GM18502 (cell line): ENCODE data around the gene HBZ.
"Not testable (repeated sequence)": the region's sequence is repeated elsewhere in the genome, so short reads cannot be mapped to it uniquely, and the experiment has no call there.

Experiments used
- ATAC-seq: cut with Tn5 transposase; IDR thresholded peaks from one replicate; pipeline ENCODE4 v1.9.1; 2021; ENCODE audit warnings: mild to moderate bottlenecking; ENCODE audit not compliant: unreplicated experiment, poor library complexity

The HBZ gene

DNA sequence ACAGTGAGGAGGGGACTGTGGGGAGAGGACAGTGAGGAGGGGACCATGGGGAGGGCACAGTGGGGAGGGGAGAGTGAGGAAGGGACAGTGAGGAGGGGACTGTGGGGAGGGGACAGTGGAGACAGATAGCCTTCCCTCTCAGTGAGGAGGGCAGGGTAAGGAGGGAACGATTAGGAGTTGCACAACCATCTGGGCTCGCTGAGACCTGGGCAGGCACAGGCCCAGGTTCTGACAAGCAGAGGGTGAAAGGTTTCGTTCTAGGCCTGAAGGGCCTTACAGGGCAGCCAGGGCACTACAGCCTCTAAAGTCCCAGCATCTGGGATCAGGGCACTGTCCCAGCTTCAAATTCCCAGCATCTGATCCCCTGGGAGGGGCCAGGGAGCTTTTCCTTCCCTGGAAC is 11.3 kb downstream of the HBZ start:
- not testable (repeated sequence) for ATAC-seq

DNA sequence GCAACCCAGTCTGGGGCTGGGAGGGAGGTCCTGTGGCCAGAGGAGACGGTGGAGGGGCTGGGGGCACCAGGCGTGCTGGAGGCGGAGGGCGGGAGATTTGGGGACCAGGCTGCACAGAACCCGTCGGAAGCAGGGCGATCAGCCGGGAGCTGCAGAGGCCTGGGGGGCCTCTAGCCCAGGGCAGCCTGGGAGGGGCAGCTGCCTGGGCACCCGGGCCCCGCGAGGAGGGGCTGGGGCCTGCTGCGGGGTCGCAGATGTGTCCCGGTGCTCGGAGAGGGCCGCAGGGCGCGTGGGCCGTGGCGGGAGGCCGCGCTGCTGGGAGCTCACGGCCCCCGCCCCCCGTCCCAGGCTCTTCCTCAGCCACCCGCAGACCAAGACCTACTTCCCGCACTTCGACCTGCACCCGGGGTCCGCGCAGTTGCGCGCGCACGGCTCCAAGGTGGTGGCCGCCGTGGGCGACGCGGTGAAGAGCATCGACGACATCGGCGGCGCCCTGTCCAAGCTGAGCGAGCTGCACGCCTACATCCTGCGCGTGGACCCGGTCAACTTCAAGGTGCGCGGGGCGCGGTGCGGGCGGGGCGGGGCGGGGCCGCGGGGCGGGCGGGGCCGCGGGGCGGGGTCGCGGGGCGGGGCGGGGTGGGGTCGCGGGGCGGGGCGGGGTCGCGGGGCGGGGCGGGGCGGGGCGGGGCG is 11.8 kb downstream of the HBZ start:
- not testable (repeated sequence) for ATAC-seq

DNA sequence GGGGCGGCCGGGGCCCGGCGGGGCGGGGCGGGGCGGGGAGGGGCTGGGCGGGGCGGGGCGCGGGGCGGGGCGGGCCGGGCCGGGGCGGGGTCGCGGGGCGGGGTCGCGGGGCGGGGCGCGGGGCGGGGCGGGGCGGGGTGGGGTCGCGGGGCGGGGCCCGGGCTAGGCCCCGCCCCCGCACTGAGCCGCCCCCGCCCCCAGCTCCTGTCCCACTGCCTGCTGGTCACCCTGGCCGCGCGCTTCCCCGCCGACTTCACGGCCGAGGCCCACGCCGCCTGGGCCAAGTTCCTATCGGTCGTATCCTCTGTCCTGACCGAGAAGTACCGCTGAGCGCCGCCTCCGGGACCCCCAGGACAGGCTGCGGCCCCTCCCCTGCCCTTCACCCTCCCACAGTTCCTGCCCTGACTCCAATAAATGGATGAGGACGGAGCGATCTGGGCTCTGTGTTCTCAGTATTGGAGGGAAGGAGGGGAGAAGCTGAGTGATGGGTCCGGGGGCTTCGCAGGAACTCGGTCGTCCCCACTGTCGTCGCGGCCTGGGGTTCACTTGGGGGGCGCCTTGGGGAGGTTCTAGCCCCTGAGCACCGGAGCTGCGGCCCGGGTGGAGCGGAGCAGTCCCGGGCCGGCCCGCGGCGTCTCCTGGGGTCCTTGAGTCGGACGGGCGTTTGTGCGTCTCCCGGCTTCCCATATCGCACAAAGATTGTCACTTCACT is 12.5 kb downstream of the HBZ start:
- ATAC-seq: no peak

DNA sequence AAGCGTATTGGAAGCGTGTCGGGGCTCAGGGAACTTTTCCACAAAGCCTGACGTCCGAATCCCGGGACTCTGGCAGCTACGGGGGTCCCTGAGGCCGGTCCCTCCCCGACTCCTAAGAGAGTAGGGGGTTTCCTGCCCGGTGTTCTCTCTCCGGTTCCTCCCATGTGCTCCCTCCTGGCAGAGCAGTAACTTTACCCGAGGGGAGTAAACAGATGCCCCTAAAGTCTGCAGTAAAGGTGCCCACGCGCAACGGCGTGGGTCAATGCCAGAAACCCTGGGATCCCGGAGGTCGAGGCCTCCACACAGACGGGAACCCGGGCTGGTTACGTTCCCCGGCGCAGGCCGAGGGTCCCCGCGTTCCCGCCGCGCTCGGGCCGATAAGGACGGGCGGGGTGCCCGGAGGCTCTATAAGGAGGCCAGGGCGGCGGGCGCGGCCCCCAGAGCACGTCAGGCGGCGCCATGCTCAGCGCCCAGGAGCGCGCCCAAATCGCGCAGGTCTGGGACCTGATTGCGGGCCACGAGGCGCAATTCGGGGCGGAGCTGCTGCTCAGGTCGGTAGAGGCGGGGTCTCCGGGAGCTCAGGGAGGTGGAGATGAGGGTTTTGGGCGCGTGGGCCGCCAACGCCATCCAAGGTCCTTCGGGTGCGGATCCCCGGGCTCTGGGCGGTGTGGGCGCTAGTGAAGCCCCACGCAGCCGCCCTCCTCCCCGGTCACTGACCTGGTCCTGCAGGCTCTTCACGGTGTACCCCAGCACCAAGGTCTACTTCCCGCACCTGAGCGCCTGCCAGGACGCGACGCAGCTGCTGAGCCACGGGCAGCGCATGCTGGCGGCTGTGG is 13.3 kb downstream of the HBZ start, which contains the start of gene HBM:
HBM (plus strand) TSS at position 440 of the 836 bp plus-strand sequence; CDS start at position 460, 20 bp downstream.
- no peak for ATAC-seq

DNA sequence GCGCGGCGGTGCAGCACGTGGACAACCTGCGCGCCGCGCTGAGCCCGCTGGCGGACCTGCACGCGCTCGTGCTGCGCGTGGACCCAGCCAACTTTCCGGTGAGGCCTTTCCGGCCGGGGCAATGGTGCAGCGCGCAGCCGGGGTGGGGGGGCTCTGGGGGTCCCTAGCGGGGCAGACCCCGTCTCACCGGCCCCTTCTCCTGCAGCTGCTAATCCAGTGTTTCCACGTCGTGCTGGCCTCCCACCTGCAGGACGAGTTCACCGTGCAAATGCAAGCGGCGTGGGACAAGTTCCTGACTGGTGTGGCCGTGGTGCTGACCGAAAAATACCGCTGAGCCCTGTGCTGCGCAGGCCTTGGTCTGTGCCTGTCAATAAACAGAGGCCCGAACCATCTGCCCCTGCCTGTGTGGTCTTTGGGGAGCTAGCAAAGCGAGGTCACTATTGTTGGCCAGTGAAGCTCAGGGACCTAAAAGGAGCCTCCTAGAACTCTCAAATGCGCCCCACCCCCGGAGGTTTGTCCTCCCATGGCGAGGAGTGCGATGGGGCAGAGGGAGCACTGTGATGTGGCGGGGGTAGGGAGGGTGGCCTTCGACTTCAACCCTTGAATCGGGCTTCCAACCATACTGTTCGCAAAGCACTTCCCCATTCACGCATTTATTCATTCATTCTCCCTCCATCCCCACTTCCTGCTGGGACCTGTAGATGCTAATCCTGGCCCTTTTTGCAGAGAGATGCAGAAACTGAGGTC is 14.1 kb downstream of the HBZ start:
- ATAC-seq: no peak

DNA sequence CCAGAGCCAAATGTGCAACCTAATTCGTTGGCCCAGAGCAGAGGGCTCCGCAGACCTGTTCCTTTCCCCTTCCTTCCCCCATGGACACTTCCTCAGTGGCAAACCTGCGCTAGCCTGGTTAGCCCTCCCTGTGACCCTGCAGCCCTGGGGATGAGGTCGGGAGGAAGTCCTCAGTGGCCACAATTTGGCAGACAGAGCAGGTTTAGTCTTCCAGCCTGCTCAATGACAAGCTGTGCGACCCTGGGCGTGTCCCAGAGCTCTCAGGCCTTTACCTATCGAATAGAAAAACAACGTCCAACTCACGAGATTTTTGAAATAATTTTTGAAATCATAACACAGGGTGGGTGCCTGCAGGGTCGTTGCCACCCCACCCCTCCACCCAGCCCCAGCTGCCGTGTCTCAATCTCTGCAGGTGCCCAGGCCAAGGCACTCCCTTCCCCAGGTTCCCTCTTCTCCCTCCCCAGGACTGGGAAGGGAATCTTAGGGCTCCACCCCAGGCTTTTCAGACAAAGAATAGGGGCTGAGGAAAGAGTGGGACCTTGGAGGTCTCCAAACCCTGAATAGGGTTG is 14.8 kb downstream of the HBZ start:
- no peak for ATAC-seq

DNA sequence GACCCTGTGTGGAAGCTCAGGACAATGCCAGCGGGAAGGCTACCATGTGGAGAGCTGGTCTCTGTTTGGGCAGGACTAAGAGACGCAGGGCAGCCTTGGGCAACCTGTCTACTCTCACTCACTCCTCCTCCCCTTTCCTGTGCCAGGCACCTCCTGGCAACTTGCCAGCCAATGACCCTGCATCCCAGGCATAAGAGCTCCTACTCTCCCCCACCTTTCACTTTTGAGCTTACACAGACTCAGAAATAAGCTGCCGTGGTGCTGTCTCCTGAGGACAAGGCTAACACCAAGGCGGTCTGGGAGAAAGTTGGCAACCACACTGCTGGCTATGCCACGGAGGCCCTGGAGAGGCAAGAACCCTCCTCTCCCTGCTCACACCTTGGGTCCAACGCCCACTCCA is 16.0 kb downstream of the HBZ start:
- ATAC-seq: no peak

DNA sequence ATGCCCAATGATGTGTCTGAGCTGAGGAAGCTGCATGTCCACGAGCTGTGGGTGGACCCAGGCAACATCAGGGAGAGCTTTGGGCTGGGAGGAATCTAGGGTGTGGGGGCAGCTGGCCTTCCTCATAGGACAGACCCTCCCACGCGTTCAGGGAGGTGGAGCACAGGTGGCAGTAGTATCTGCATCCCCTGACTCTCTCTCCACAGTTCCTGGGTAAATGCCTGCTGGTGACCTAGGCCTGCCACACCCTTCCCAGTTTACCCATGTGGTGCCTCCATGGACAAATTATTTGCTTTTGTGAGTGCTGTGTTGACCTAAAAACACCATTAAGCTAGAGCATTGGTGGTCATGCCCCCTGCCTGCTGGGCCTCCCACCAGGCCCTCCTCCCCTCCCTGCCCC is 16.6 kb downstream of the HBZ start:
- no peak for ATAC-seq

DNA sequence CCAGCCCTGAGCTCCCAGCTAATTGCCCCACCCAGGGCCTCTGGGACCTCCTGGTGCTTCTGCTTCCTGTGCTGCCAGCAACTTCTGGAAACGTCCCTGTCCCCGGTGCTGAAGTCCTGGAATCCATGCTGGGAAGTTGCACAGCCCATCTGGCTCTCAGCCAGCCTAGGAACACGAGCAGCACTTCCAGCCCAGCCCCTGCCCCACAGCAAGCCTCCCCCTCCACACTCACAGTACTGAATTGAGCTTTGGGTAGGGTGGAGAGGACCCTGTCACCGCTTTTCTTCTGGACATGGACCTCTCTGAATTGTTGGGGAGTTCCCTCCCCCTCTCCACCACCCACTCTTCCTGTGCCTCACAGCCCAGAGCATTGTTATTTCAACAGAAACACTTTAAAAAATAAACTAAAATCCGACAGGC is 17.7 kb downstream of the HBZ start:
- ATAC-seq: not testable (repeated sequence)

DNA sequence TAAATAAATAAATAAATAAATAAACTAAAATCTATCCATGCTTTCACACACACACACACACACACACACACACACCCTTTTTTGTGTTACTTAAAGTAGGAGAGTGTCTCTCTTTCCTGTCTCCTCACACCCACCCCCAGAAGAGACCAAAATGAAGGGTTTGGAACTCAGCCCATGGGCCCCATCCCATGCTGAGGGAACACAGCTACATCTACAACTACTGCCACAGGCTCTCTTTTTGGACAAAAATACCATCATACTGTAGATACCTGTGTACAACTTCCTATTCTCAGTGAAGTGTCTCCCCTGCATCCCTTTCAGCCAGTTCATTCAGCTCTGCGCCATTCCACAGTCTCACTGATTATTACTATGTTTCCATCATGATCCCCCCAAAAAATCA is 18.3 kb downstream of the HBZ start:
- no peak for ATAC-seq

DNA sequence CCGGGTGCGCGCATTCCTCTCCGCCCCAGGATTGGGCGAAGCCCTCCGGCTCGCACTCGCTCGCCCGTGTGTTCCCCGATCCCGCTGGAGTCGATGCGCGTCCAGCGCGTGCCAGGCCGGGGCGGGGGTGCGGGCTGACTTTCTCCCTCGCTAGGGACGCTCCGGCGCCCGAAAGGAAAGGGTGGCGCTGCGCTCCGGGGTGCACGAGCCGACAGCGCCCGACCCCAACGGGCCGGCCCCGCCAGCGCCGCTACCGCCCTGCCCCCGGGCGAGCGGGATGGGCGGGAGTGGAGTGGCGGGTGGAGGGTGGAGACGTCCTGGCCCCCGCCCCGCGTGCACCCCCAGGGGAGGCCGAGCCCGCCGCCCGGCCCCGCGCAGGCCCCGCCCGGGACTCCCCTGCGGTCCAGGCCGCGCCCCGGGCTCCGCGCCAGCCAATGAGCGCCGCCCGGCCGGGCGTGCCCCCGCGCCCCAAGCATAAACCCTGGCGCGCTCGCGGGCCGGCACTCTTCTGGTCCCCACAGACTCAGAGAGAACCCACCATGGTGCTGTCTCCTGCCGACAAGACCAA is 20.0 kb downstream of the HBZ start, which contains the start of gene HBA2:
HBA2 (plus strand) TSS at position 503 of the 568 bp plus-strand sequence; CDS start at position 540, 37 bp downstream.
- ATAC-seq: not testable (repeated sequence)

DNA sequence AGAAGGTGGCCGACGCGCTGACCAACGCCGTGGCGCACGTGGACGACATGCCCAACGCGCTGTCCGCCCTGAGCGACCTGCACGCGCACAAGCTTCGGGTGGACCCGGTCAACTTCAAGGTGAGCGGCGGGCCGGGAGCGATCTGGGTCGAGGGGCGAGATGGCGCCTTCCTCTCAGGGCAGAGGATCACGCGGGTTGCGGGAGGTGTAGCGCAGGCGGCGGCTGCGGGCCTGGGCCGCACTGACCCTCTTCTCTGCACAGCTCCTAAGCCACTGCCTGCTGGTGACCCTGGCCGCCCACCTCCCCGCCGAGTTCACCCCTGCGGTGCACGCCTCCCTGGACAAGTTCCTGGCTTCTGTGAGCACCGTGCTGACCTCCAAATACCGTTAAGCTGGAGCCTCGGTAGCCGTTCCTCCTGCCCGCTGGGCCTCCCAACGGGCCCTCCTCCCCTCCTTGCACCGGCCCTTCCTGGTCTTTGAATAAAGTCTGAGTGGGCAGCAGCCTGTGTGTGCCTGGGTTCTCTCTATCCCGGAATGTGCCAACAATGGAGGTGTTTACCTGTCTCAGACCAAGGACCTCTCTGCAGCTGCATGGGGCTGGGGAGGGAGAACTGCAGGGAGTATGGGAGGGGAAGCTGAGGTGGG is 20.9 kb downstream of the HBZ start:
- ATAC-seq: not testable (repeated sequence)

DNA sequence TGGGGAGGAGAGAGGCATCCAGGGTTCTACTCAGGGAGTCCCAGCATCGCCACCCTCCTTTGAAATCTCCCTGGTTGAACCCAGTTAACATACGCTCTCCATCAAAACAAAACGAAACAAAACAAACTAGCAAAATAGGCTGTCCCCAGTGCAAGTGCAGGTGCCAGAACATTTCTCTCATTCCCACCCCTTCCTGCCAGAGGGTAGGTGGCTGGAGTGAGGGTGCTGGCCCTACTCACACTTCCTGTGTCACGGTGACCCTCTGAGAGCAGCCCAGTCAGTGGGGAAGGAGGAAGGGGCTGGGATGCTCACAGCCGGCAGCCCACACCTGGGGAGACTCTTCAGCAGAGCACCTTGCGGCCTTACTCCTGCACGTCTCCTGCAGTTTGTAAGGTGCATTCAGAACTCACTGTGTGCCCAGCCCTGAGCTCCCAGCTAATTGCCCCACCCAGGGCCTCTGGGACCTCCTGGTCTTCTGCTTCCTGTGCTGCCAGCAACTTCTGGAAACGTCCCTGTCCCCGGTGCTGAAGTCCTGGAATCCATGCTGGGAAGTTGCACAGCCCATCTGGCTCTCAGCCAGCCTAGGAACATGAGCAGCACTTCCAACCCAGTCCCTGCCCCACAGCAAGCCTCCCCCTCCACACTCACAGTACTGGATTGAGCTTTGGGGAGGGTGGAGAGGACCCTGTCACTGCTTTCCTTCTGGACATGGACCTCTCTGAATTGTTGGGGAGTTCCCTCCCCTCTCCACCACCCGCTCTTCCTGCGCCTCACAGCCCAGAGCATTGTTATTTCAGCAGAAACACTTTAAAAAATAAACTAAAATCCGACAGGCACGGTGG is 21.7 kb downstream of the HBZ start:
- not testable (repeated sequence) for ATAC-seq

DNA sequence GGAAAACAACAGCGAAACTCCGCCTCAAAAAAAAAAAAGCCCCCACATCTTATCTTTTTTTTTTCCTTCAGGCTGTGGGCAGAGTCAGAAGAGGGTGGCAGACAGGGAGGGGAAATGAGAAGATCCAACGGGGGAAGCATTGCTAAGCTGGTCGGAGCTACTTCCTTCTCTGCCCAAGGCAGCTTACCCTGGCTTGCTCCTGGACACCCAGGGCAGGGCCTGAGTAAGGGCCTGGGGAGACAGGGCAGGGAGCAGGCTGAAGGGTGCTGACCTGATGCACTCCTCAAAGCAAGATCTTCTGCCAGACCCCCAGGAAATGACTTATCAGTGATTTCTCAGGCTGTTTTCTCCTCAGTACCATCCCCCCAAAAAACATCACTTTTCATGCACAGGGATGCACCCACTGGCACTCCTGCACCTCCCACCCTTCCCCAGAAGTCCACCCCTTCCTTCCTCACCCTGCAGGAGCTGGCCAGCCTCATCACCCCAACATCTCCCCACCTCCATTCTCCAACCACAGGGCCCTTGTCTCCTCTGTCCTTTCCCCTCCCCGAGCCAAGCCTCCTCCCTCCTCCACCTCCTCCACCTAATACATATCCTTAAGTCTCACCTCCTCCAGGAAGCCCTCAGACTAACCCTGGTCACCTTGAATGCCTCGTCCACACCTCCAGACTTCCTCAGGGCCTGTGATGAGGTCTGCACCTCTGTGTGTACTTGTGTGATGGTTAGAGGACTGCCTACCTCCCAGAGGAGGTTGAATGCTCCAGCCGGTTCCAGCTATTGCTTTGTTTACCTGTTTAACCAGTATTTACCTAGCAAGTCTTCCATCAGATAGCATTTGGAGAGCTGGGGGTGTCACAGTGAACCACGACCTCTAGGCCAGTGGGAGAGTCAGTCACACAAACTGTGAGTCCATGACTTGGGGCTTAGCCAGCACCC is 22.8 kb downstream of the HBZ start:
- ATAC-seq: no peak

DNA sequence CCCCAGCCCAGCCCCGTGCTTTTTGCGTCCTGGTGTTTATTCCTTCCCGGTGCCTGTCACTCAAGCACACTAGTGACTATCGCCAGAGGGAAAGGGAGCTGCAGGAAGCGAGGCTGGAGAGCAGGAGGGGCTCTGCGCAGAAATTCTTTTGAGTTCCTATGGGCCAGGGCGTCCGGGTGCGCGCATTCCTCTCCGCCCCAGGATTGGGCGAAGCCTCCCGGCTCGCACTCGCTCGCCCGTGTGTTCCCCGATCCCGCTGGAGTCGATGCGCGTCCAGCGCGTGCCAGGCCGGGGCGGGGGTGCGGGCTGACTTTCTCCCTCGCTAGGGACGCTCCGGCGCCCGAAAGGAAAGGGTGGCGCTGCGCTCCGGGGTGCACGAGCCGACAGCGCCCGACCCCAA is 23.6 kb downstream of the HBZ start:
- ATAC-seq: not testable (repeated sequence)

DNA sequence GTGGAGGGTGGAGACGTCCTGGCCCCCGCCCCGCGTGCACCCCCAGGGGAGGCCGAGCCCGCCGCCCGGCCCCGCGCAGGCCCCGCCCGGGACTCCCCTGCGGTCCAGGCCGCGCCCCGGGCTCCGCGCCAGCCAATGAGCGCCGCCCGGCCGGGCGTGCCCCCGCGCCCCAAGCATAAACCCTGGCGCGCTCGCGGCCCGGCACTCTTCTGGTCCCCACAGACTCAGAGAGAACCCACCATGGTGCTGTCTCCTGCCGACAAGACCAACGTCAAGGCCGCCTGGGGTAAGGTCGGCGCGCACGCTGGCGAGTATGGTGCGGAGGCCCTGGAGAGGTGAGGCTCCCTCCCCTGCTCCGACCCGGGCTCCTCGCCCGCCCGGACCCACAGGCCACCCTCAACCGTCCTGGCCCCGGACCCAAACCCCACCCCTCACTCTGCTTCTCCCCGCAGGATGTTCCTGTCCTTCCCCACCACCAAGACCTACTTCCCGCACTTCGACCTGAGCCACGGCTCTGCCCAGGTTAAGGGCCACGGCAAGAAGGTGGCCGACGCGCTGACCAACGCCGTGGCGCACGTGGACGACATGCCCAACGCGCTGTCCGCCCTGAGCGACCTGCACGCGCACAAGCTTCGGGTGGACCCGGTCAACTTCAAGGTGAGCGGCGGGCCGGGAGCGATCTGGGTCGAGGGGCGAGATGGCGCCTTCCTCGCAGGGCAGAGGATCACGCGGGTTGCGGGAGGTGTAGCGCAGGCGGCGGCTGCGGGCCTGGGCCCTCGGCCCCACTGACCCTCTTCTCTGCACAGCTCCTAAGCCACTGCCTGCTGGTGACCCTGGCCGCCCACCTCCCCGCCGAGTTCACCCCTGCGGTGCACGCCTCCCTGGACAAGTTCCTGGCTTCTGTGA is 24.3 kb downstream of the HBZ start, which contains the start of gene HBA1:
HBA1 (plus strand) TSS at position 204 of the 906 bp plus-strand sequence; CDS start at position 241, 37 bp downstream.
- not testable (repeated sequence) for ATAC-seq
